ENCODE data around the gene RAD51B. TPM values are rescaled to one million over a fixed set of nuclear protein-coding genes. Genes with fewer than 3 reads are reported as not detected.

RAD51B gene
- total RNA-seq, 6 donors from 2014 or later = 10.6 to 63.9 (median 18.4) TPM

DNA sequence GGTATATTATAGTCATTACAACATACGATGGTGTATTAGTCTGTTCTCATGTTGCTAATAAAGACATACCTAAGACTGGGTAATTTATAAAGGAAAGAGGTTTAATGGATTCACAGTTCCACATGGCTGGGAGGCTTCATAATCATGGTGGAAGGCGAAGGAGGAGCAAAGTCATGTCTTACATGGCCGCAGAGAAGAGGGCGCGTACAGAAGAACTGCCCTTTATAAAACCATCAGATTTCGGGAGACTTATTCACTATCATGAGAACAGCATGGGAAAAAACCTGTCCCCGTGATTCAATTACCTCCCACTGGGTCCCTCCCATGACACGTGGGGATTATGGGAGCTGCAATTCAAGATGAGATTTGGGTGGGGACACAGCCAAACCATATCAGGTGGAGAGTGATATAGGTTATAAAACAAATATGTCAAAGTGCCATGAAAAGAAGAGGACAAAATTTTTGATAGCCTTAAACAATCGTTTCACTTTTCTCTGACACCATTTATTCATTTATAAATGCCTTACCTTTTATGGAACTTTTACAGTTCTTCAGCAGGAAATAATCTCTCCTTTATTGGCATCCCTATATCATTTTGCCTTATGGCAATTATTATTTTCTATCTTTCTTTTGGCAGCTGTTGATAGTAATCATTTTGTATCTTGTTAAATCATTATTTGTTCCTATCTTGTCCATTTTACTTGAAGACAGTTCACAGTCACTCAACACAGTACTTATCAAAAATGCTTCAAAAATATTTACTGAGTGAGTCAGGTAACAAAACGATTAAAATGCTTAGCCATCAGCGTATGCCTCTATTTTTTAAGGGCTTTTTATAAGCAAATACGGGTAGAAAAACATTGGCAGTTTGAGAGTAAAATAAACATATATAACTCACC lies 196.0 kb downstream of the RAD51B start:
- no peak overlapping the region for H3K4me3 ChIP-seq
- TF ChIP-seq POLR2A (IDR thresholded peaks at IDR 0.05) = no peak
- TF ChIP-seq POLR2AphosphoS5 (IDR thresholded peaks at IDR 0.05) = no peak
- TF ChIP-seq, protein P1, sequence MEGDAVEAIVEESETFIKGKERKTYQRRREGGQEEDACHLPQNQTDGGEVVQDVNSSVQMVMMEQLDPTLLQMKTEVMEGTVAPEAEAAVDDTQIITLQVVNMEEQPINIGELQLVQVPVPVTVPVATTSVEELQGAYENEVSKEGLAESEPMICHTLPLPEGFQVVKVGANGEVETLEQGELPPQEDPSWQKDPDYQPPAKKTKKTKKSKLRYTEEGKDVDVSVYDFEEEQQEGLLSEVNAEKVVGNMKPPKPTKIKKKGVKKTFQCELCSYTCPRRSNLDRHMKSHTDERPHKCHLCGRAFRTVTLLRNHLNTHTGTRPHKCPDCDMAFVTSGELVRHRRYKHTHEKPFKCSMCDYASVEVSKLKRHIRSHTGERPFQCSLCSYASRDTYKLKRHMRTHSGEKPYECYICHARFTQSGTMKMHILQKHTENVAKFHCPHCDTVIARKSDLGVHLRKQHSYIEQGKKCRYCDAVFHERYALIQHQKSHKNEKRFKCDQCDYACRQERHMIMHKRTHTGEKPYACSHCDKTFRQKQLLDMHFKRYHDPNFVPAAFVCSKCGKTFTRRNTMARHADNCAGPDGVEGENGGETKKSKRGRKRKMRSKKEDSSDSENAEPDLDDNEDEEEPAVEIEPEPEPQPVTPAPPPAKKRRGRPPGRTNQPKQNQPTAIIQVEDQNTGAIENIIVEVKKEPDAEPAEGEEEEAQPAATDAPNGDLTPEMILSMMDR (IDR thresholded peaks at IDR 0.05) = no peak
- H3K27ac ChIP-seq = no peak overlapping the region
- 85 to 87% methylated on average over 12 of the region's 12 CpGs for WGBS, 2 donors
- DNase-seq = no peak
- ATAC-seq (ENCODE audit: low FRiP score in 2 of 2) = no peak
- H3K9me3 ChIP-seq = no peaks in the 10 kb centered on the region
- H3K36me3 ChIP-seq = no peaks in the 10 kb centered on the region
- H3K4me1 ChIP-seq = peaks cover 0 to 3% (median 0%) of the 10 kb centered on the region in 4 donors
- no peaks in the 10 kb centered on the region for H3K27me3 ChIP-seq

DNA sequence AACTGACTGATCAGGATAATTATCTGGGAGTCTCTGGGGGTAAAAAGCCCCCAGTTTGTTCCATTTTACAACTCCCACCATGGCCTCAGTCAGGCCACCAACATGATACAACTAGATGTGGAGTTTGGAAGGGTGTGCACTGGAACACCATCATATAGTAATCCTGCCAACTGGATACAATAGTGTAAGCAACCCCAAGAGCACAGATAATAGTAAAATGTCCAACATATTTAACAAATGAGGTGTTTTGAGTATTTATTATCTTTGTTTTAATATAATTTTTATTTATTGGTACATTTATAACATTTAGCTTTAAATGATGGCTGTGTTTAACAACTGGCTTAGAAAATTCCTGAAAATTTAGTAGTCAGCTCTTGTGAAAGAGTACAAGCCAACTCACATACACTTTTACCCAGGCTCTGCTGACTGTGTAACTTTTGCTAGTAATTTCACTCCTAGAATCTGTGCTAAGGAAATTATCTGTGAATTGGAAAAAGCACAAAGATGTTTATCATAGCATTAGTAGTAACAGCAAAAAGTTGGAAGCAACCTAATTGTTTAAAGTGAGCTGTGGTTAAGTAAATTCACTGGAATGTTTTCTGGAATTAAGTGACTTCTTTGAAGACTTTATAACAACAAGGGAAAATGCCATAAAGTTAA lies 196.8 kb downstream of the RAD51B start:
- H3K36me3 ChIP-seq = no peaks in the 10 kb centered on the region
- ATAC-seq (ENCODE audit: low FRiP score in 2 of 2) = no peak
- no peaks in the 10 kb centered on the region for H3K9me3 ChIP-seq
- DNase-seq = no peak
- H3K4me3 ChIP-seq = no peak overlapping the region
- no peak overlapping the region for H3K27ac ChIP-seq
- TF ChIP-seq, protein P1 (IDR thresholded peaks at IDR 0.05) = no peak
- TF ChIP-seq EP300 (IDR thresholded peaks at IDR 0.05) (no peak), POLR2AphosphoS5 (IDR thresholded peaks at IDR 0.05) (no peak), POLR2A (IDR thresholded peaks at IDR 0.05) (no peak)
- no peaks in the 10 kb centered on the region for H3K4me1 ChIP-seq
- H3K27me3 ChIP-seq = no peaks in the 10 kb centered on the region

DNA sequence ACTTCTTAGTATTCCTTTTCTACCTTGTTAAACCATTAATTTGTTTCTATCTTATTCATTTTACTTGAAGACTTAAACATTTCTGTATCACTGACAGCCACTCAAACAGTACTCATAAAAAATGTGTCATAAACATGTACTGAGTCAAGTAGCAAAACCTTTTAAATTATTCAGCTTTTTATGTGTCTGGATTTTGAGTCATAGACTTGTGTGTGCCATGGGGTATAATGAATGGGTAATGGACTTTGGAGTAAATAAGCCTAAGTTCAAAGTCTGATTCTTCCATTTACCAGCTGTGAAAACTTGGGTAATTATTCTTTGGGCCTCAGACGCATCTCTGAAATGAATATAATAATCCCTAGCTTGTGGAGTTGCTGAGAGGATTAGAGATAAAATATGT lies 199.0 kb downstream of the RAD51B start:
- no peaks in the 10 kb centered on the region for H3K4me1 ChIP-seq
- H3K27me3 ChIP-seq = no peaks in the 10 kb centered on the region
- H3K4me3 ChIP-seq = no peak overlapping the region
- DNase-seq (no peak), ATAC-seq (ENCODE audit: low FRiP score in 2 of 2) (no peak)
- WGBS, 2 donors = 100% methylated on average over 1 of the region's 1 CpG
- no peaks in the 10 kb centered on the region for H3K36me3 ChIP-seq
- H3K27ac ChIP-seq = no peak overlapping the region
- TF ChIP-seq, protein P1 (IDR thresholded peaks at IDR 0.05) = no peak
- TF ChIP-seq EP300 (IDR thresholded peaks at IDR 0.05) (no peak), POLR2AphosphoS5 (IDR thresholded peaks at IDR 0.05) (no peak), POLR2A (IDR thresholded peaks at IDR 0.05) (no peak)
- no peaks in the 10 kb centered on the region for H3K9me3 ChIP-seq

DNA sequence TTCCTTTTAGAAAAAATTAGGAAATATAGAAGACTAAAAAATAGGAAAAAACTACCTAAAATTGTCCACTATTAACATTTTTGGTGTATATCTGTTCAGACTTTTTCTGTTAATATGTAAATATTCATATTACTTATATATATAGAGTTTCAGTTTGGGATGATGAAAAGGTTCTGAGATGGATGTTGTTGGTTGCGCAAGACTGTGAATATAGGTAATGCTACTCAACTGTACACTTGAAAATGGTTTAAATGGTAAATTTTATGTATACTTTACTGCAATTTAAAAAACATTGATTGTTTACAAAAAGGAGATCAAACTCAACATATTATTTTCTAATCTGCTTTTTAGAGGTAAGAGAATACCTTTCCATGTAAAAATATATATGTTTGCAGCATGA lies 200.9 kb downstream of the RAD51B start:
- no peak overlapping the region for H3K27ac ChIP-seq
- 88 to 94% methylated on average over 1 of the region's 1 CpG for WGBS, 2 donors
- ATAC-seq (ENCODE audit: low FRiP score in 2 of 2) (no peak), DNase-seq (no peak)
- H3K36me3 ChIP-seq = no peaks in the 10 kb centered on the region
- no peaks in the 10 kb centered on the region for H3K9me3 ChIP-seq
- no peaks in the 10 kb centered on the region for H3K4me1 ChIP-seq
- TF ChIP-seq POLR2AphosphoS5 (IDR thresholded peaks at IDR 0.05) (no peak), EP300 (IDR thresholded peaks at IDR 0.05) (no peak), POLR2A (IDR thresholded peaks at IDR 0.05) (no peak)
- TF ChIP-seq, protein P1 (IDR thresholded peaks at IDR 0.05) = no peak
- no peaks in the 10 kb centered on the region for H3K27me3 ChIP-seq
- H3K4me3 ChIP-seq = no peak overlapping the region

Measured in upper lobe of left lung (tissue), 6 donors.